ENCODE measurements around the gene FLT1. TPM values are rescaled to one million over a fixed set of nuclear protein-coding genes. Genes with fewer than 3 reads are reported as not detected.
A peak's percentile ranks its signal among the peaks of the same experiment; 100 is the strongest.

Gene FLT1
- total RNA-seq, 1 donor from 2014 or later: 0.60 TPM

DNA sequence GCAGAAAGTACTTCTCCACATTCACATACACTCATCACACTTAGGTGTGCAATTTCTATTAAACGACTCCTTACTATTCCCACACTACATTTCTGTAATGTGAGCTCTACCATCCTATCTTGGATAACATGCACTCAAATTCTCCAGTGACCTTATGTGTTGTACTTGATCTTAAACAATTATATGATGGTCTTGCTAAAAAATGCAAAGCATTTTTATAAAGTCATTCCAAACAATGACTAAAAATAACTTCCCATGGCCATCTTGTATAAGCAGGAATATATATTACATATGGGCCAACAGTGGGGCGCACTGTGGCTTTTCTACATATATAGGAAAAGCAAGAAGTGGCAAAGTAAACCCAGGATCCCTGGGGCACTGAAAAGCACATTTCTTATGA, 155.5 kb downstream of the FLT1 start:
- Mint-ChIP-seq H3K27ac (ENCODE audit: unreplicated experiment) (peak overlapping the region; percentile 87), H3K4me3 (ENCODE audit: unreplicated experiment) (no peak overlapping the region), H3K4me1 (ENCODE audit: low read depth) (peaks cover 47% of the 10 kb centered on the region), H3K9me3 (ENCODE audit: low read depth) (no peaks in the 10 kb centered on the region), H3K27me3 (ENCODE audit: low read depth) (no peaks in the 10 kb centered on the region), H3K36me3 (ENCODE audit: low read depth) (no peaks in the 10 kb centered on the region)
- TF ChIP-seq, protein P1, sequence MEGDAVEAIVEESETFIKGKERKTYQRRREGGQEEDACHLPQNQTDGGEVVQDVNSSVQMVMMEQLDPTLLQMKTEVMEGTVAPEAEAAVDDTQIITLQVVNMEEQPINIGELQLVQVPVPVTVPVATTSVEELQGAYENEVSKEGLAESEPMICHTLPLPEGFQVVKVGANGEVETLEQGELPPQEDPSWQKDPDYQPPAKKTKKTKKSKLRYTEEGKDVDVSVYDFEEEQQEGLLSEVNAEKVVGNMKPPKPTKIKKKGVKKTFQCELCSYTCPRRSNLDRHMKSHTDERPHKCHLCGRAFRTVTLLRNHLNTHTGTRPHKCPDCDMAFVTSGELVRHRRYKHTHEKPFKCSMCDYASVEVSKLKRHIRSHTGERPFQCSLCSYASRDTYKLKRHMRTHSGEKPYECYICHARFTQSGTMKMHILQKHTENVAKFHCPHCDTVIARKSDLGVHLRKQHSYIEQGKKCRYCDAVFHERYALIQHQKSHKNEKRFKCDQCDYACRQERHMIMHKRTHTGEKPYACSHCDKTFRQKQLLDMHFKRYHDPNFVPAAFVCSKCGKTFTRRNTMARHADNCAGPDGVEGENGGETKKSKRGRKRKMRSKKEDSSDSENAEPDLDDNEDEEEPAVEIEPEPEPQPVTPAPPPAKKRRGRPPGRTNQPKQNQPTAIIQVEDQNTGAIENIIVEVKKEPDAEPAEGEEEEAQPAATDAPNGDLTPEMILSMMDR (IDR thresholded peaks at IDR 0.05): peak; percentile 16
- no peak for DNase-seq (ENCODE audit: low spot score)

DNA sequence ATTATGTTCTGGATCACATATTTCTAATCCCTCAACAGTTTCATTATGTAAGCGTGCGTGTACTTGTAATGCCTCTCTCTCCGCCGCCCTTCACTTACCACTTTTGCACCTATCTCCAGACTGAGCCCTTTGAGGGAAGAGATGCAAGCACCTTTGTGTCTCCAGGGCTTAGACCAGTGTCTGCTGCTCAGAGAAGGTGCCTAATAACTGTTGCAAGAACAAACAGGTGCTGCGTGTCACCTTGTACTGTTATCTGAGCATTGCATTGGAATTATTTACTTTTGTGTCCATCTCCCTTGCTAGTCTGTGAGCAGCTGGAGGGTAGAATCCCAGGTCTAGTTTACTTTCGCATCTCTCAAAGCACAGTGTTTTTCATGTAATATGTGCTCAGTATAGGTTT, 156.2 kb downstream of the FLT1 start:
- no peak for DNase-seq (ENCODE audit: low spot score)
- TF ChIP-seq, protein P1 (IDR thresholded peaks at IDR 0.05): no peak
- Mint-ChIP-seq H3K27me3 (ENCODE audit: low read depth) (no peaks in the 10 kb centered on the region), H3K9me3 (ENCODE audit: low read depth) (no peaks in the 10 kb centered on the region), H3K4me3 (ENCODE audit: unreplicated experiment) (no peak overlapping the region), H3K27ac (ENCODE audit: unreplicated experiment) (peak overlapping the region; percentile 87), H3K4me1 (ENCODE audit: low read depth) (peaks cover 41% of the 10 kb centered on the region), H3K36me3 (ENCODE audit: low read depth) (no peaks in the 10 kb centered on the region)

DNA sequence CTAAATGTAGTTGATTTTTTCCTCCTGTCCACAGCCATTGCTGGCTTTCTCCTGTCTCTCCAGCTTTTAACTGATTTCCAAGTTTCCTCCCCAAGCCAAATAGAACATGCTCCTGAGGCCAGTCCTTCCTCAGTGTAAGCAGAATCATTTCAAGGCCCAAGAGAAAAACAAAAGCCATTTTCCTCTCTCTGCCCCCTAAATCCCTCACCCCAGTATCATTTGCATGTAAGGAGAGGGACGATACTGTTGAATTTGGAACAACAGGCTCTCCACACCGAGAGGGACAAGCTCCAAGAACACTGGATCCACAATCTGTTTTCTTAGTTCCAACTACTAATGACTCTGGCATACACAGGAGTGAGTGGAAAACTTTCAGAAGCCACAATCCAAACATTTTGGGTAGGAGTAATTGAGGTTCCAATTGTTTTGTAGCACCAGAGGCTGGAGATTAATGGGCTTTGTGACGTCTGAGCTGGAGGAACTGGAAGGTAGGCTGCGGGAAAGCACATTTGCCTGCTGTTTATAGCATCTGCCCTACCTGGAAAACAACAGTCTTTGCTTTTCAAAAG, 156.8 kb downstream of the FLT1 start:
- H3K4me1 Mint-ChIP-seq (ENCODE audit: low read depth): peaks cover 45% of the 10 kb centered on the region
- no peaks in the 10 kb centered on the region for H3K36me3 Mint-ChIP-seq (ENCODE audit: low read depth)
- peak overlapping the region; percentile 87 for H3K27ac Mint-ChIP-seq (ENCODE audit: unreplicated experiment)
- H3K27me3 Mint-ChIP-seq (ENCODE audit: low read depth): no peaks in the 10 kb centered on the region
- TF ChIP-seq, protein P1 (IDR thresholded peaks at IDR 0.05): no peak
- H3K4me3 Mint-ChIP-seq (ENCODE audit: unreplicated experiment): no peak overlapping the region
- H3K9me3 Mint-ChIP-seq (ENCODE audit: low read depth): no peaks in the 10 kb centered on the region
- no peak for DNase-seq (ENCODE audit: low spot score)

DNA sequence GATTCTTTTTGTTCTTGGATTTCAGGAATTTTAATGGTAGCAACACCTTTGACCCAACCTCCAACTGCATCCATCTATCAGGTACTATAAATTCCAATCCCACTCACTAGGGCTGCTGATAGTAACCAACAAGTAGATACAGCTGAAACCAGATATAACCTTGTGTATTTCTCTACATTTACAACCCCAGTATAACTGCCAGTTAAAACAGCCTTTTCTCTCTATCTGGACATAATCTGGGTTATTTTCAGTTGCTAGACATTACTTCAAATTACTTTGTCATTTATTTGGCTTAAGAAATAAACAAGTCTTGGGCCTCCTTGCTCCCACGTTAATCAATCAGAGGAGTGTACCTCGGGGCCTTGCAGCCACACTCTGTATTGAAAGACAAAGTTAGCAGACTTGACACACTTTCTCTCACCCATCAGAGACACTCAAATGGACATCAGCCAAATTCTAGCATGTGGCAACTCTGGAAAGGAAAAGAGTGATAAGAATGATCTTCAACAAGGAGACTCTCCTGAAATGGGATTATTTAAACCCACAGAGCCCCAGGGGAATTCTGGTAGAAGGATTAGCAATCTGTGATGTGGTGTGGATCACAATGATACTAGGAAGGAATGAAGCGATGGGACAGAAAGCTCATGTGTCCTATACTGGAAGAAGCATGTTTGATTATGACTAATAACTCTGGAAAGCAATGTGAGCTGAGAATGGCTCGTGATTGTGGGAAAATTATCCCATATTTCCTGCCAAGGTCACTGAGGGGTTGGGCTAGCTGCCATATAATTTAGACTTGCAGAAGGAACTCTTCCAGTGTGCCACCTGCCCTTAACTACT, 157.5 kb downstream of the FLT1 start:
- no peak overlapping the region for H3K4me3 Mint-ChIP-seq (ENCODE audit: unreplicated experiment)
- peaks cover 45% of the 10 kb centered on the region for H3K4me1 Mint-ChIP-seq (ENCODE audit: low read depth)
- no peak for DNase-seq (ENCODE audit: low spot score)

DNA sequence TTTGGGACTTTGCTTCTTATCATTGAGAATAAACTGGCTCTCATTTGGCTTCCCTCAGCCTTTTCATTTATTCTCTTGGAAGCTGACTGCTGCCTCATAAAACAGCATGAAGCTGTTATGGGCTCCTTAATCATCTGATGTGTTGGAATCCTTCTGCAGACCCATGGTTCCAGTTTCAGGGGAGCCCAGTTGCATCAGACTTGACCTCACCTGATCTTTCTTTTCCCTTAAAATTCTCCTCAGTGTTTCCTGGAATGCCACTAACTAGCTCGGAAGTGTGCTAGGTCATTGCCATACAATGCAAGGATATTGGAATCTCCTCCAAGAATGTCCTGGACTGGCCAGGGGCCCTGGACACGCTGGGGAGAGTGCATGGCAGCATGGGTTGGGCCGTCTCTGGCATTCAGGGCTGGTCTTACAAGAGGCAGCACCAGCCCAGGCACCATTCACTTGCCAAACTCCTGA, 158.7 kb downstream of the FLT1 start:
- peak overlapping the region; percentile 45 for H3K27ac Mint-ChIP-seq (ENCODE audit: unreplicated experiment)
- H3K9me3 Mint-ChIP-seq (ENCODE audit: low read depth): no peaks in the 10 kb centered on the region
- TF ChIP-seq, protein P1 (IDR thresholded peaks at IDR 0.05): no peak
- no peak overlapping the region for H3K4me3 Mint-ChIP-seq (ENCODE audit: unreplicated experiment)
- no peaks in the 10 kb centered on the region for H3K36me3 Mint-ChIP-seq (ENCODE audit: low read depth)
- H3K27me3 Mint-ChIP-seq (ENCODE audit: low read depth): no peaks in the 10 kb centered on the region
- H3K4me1 Mint-ChIP-seq (ENCODE audit: low read depth): peaks cover 45% of the 10 kb centered on the region
- no peak for DNase-seq (ENCODE audit: low spot score)

More for the DNA sequence above, 157.5 kb downstream of the FLT1 start:
- TF ChIP-seq, protein P1 (IDR thresholded peaks at IDR 0.05): no peak
- H3K36me3 Mint-ChIP-seq (ENCODE audit: low read depth): no peaks in the 10 kb centered on the region
- no peaks in the 10 kb centered on the region for H3K27me3 Mint-ChIP-seq (ENCODE audit: low read depth)
- H3K27ac Mint-ChIP-seq (ENCODE audit: unreplicated experiment): peak overlapping the region; percentile 87
- H3K9me3 Mint-ChIP-seq (ENCODE audit: low read depth): no peaks in the 10 kb centered on the region

All from chondrocyte (in vitro differentiated cells).